Measurements from ENCODE around the gene AVEN. TPM values are rescaled to one million over a fixed set of nuclear protein-coding genes. Genes with fewer than 3 reads are reported as not detected.

The AVEN gene
- total and polyA plus RNA-seq, 2 of the 4 experiments (the other 2 are of a cell fraction), result 9.1 to 17.6 TPM

GRCh38 chr15:33846862-33847261, 192.1 kb downstream of the AVEN start:
- Histone ChIP-seq H2BK15ac (ENCODE audit: low read depth, low read length) (no peak overlapping the region), H4K8ac (ENCODE audit: low read depth in 2 of 2, low read length in 2 of 2) (no peak overlapping the region), H2AFZ (replicated peaks; ENCODE audit: low read length, poor library complexity) (no peak overlapping the region), H3K4me2 (ENCODE audit: low read depth, low read length) (no peak overlapping the region), H2BK20ac (ENCODE audit: low read depth, low read length) (no peak overlapping the region), H3K27ac (ENCODE audit: insufficient read depth, low read length) (no peak overlapping the region), H3K14ac (replicated peaks; ENCODE audit: low read depth, low read length) (no peak overlapping the region), H3K4ac (ENCODE audit: low read depth, low read length) (no peak overlapping the region), H3K9me3 (ENCODE audit: control insufficient read depth, insufficient read depth, low read length) (no peaks in the 10 kb centered on the region), H3K56ac (ENCODE audit: extremely low read depth, insufficient read depth, low read length) (no peak overlapping the region), H3K36me3 (ENCODE audit: control insufficient read depth, insufficient read depth, low read length) (no peaks in the 10 kb centered on the region), H2BK5ac (ENCODE audit: low read depth, low read length, poor library complexity, severe bottlenecking) (no peak overlapping the region), H2BK120ac (ENCODE audit: low read depth, low read length) (no peak overlapping the region), H3K4me1 (ENCODE audit: control insufficient read depth, insufficient read depth, low read length) (no peaks in the 10 kb centered on the region), H3K9me1 (ENCODE audit: insufficient read depth, low read length) (no peaks in the 10 kb centered on the region), H4K20me1 (ENCODE audit: insufficient read depth, low read length) (no peaks in the 10 kb centered on the region), H3K9ac (ENCODE audit: low read depth, low read length) (no peak overlapping the region), H2AK5ac (ENCODE audit: low read depth, low read length) (no peak overlapping the region), H3K4me3 (ENCODE audit: insufficient read depth, low read depth, low read length) (no peak overlapping the region), H3K79me1 (ENCODE audit: low read depth in 1 of 2, low read length in 2 of 2) (no peaks in the 10 kb centered on the region), H4K91ac (ENCODE audit: insufficient read depth, low read depth, low read length) (no peak overlapping the region), H3K23ac (ENCODE audit: low read depth, low read length) (no peak overlapping the region), H2AK9ac (replicated peaks; ENCODE audit: low read depth, low read length, poor library complexity) (no peak overlapping the region), H3K27me3 (ENCODE audit: control insufficient read depth, insufficient read depth, low read length) (peaks cover 5% of the 10 kb centered on the region), H4K5ac (ENCODE audit: low read depth, low read length) (no peak overlapping the region), H3K18ac (ENCODE audit: low read depth, low read length) (no peak overlapping the region)
- ATAC-seq (ENCODE audit: low read depth) (peak; percentile 81), DNase-seq (no peak)
- ChIA-PET CTCF (interaction anchor here (0.6 kb wide), 1 partner anchor 222 kb away, joined by 3 read pairs; no protein-coding TSS in a partner anchor), POLR2A (ENCODE audit: unreplicated experiment) (no interaction called here)
- no CpG with 5 or more reads among the region's 6 CpGs for WGBS, 2 experiments (ENCODE audit: extremely low coverage in 2 of 2, insufficient read length in 1 of 2)
- in situ Hi-C loops (cut with MboI; ENCODE audit: low sequenced_read_pairs) (no loop called here), intact Hi-C loops (cut with micrococcal nuclease) (no loop called here), dilution Hi-C loops (cut with HindIII; ENCODE audit: low sequenced_read_pairs, unreplicated experiment) (no loop called here)
- BruUV-seq (replicated peaks), result no TSS peak
- TF ChIP-seq CTCF (conservative IDR thresholded peaks at IDR 0.05; ENCODE audit: low read depth, low read length) (no peak), MAFK (IDR thresholded peaks at IDR 0.05; ENCODE audit: low read depth, low read length) (no peak), RCOR1 (IDR thresholded peaks at IDR 0.05; ENCODE audit: insufficient replicate concordance, low read length) (no peak), CHD1 (IDR thresholded peaks at IDR 0.05; ENCODE audit: low read depth, low read length) (no peak), ELK1 (IDR thresholded peaks at IDR 0.05; ENCODE audit: borderline replicate concordance, low read depth, low read length) (no peak), MAZ (IDR thresholded peaks at IDR 0.05; ENCODE audit: borderline replicate concordance, low read depth, low read length) (no peak), RAD21 (IDR thresholded peaks at IDR 0.05; ENCODE audit: low read length) (no peak), USF2 (IDR thresholded peaks at IDR 0.05; ENCODE audit: low read depth, low read length) (no peak), FOS (IDR thresholded peaks at IDR 0.05; ENCODE audit: low read depth, low read length) (no peak), POLR2A (IDR thresholded peaks at IDR 0.05; ENCODE audit: low read depth, low read length) (no peak), NFE2L2 (IDR thresholded peaks at IDR 0.05; ENCODE audit: low read depth, low read length) (no peak), SMC3 (IDR thresholded peaks at IDR 0.05; ENCODE audit: low read depth, low read length) (no peak)

Data from IMR-90 (cell line).